GM21737 (cell line): ENCODE results near the gene ZSWIM2.
"Not testable (repeated sequence)": the region's sequence is repeated elsewhere in the genome, so short reads cannot be mapped to it uniquely, and the experiment has no call there.

Source experiments
- ATAC-seq: cut with Tn5 transposase; IDR thresholded peaks from one replicate; pipeline ENCODE4 v1.9.1; 2021; ENCODE audit warnings: mild to moderate bottlenecking, moderate library complexity; ENCODE audit not compliant: unreplicated experiment

Gene ZSWIM2

GRCh38 chr2:186852508-186852907 lies 3.5 kb upstream of the ZSWIM2 start:
- no peak for ATAC-seq

- no peak for ATAC-seq
Measured at GRCh38 chr2:186842373-186842772, 6.6 kb downstream of the ZSWIM2 start.

- ATAC-seq = no peak
Measured at GRCh38 chr2:186841940-186842339, 7.0 kb downstream of the ZSWIM2 start.

GRCh38 chr2:186835628-186836027 lies 13.3 kb downstream of the ZSWIM2 start:
- ATAC-seq = no peak

GRCh38 chr2:186827862-186828492 lies 21.0 kb downstream of the ZSWIM2 start:
- ATAC-seq = no peak

GRCh38 chr2:186827411-186827810 lies 21.6 kb downstream of the ZSWIM2 start:
- no peak for ATAC-seq

- no peak for ATAC-seq
Measured at GRCh38 chr2:186822323-186822722, 26.6 kb downstream of the ZSWIM2 start.

GRCh38 chr2:186820303-186820702 lies 28.7 kb downstream of the ZSWIM2 start:
- ATAC-seq = no peak

GRCh38 chr2:186811760-186812159 lies 37.2 kb downstream of the ZSWIM2 start:
- ATAC-seq = not testable (repeated sequence)

- ATAC-seq = no peak
Measured at GRCh38 chr2:186806591-186806990, 42.4 kb downstream of the ZSWIM2 start.

- ATAC-seq = not testable (repeated sequence)
Measured at GRCh38 chr2:186798604-186799003, 50.4 kb downstream of the ZSWIM2 start.

GRCh38 chr2:186784930-186785329 lies 64.0 kb downstream of the ZSWIM2 start:
- ATAC-seq = no peak

- no peak for ATAC-seq
Measured at GRCh38 chr2:186783254-186783653, 65.7 kb downstream of the ZSWIM2 start.

- ATAC-seq = no peak
Measured at GRCh38 chr2:186780701-186781316, 68.2 kb downstream of the ZSWIM2 start.
